Liver (tissue), 9 donors: Measurements from ENCODE around the gene TMPRSS3. TPM values are rescaled to one million over a fixed set of nuclear protein-coding genes. Genes with fewer than 3 reads are reported as not detected.

Experiments used
- DNase-seq: peaks from one replicate; pipeline ENCODE4 v3.0.0-alpha.2; 2017; ENCODE audit warnings: low spot score
- H3K27ac ChIP-seq, 2 donors: one replicate each; pipeline ENCODE4 v1.7.0; 2013; ENCODE audit warnings: inconsistent platforms in 2 of 2, low read length in 2 of 2, control low read depth in 1 of 2, low read depth in 1 of 2, mild to moderate bottlenecking in 1 of 2
- H3K27me3 ChIP-seq, 4 donors: one replicate each; pipeline versions ENCODE4 v1.6.1 to v1.7.0; 2013; ENCODE audit warnings: low read length in 3 of 4, inconsistent platforms in 1 of 4, mild to moderate bottlenecking in 1 of 4, moderate library complexity in 1 of 4; ENCODE audit not compliant: control insufficient read depth in 4 of 4, insufficient read depth in 4 of 4
- H3K36me3 ChIP-seq, 4 donors: one replicate each; pipeline versions ENCODE4 v1.6.1 to v1.7.0; 2013; ENCODE audit warnings: low read length in 3 of 4, mild to moderate bottlenecking in 3 of 4, low read depth in 1 of 4, moderate library complexity in 1 of 4; ENCODE audit not compliant: control insufficient read depth in 4 of 4, insufficient read depth in 3 of 4
- H3K4me1 ChIP-seq, 4 donors: one replicate each; pipeline versions ENCODE4 v1.6.1 to v1.7.0; 2013; ENCODE audit warnings: low read length in 3 of 4, mild to moderate bottlenecking in 3 of 4, moderate library complexity in 1 of 4; ENCODE audit not compliant: control insufficient read depth in 4 of 4, insufficient read depth in 4 of 4
- H3K4me3 ChIP-seq, 3 donors: one replicate each; pipeline versions ENCODE4 v1.6.1 to v1.7.0; 2013; ENCODE audit warnings: low read length in 3 of 3, control low read depth in 1 of 3, low read depth in 1 of 3, mild to moderate bottlenecking in 1 of 3
- H3K9ac ChIP-seq, 2 donors: one replicate each; pipeline ENCODE4 v1.7.0; 2013; ENCODE audit warnings: low read length in 2 of 2, mild to moderate bottlenecking in 2 of 2, moderate library complexity in 2 of 2, control low read depth in 1 of 2, low read depth in 1 of 2
- H3K9me3 ChIP-seq, 4 donors: one replicate each; pipeline versions ENCODE4 v1.6.1 to v1.7.0; 2013; ENCODE audit warnings: low read length in 3 of 4; ENCODE audit not compliant: control insufficient read depth in 4 of 4
- ATF3 ChIP-seq: IDR thresholded peaks from 2 replicates; pipeline ENCODE4 v1.6.1; 2016; ENCODE audit warnings: antibody characterized with exemption
- CTCF ChIP-seq: fragments of 150-350 bp; IDR thresholded peaks from 2 replicates; pipeline ENCODE4 v1.5.1; 2017; ENCODE audit warnings: improper control_type of control experiment, low read depth, low read length; ENCODE audit not compliant: missing input control
- EGR1 ChIP-seq, 2 donors: IDR thresholded peaks; 2 replicates each; pipeline ENCODE4 v1.6.1; 2016 to 2018; ENCODE audit warnings: antibody characterized with exemption in 2 of 2, low read depth in 2 of 2
- FOXA1 ChIP-seq: IDR thresholded peaks from 2 replicates; pipeline ENCODE4 v1.6.1; 2016; ENCODE audit warnings: antibody characterized with exemption
- FOXA2 ChIP-seq: IDR thresholded peaks from 2 replicates; pipeline ENCODE4 v1.6.1; 2016; ENCODE audit warnings: antibody characterized with exemption
- GABPA ChIP-seq, 2 donors: IDR thresholded peaks in 1 of 2; conservative IDR thresholded peaks in 1 of 2; 2 replicates each; pipeline ENCODE4 v1.6.1; 2016; ENCODE audit warnings: antibody characterized with exemption in 2 of 2, mild to moderate bottlenecking in 1 of 2, moderate library complexity in 1 of 2
- HNF4A ChIP-seq, 2 donors: conservative IDR thresholded peaks; 2 replicates each; pipeline ENCODE4 v1.6.1; 2016; ENCODE audit warnings: antibody characterized with exemption in 2 of 2, mild to moderate bottlenecking in 2 of 2
- HNF4G ChIP-seq: IDR thresholded peaks from 2 replicates; pipeline ENCODE4 v1.6.1; 2016; ENCODE audit warnings: antibody characterized with exemption
- JUND ChIP-seq, 2 donors: IDR thresholded peaks; 2 replicates each; pipeline ENCODE4 v1.6.1; 2016; ENCODE audit warnings: antibody characterized with exemption in 2 of 2
- NR2F2 ChIP-seq: IDR thresholded peaks from 2 replicates; pipeline ENCODE4 v1.6.1; 2016; ENCODE audit warnings: antibody characterized with exemption
- RAD21 ChIP-seq, 2 donors: IDR thresholded peaks; 2 replicates each; pipeline ENCODE4 v1.6.1; 2016; ENCODE audit warnings: antibody characterized with exemption in 2 of 2, mild to moderate bottlenecking in 2 of 2
- RXRA ChIP-seq, 2 donors: IDR thresholded peaks; 2 replicates each; pipeline ENCODE4 v1.6.1; 2017 to 2018; ENCODE audit warnings: antibody characterized with exemption in 2 of 2, mild to moderate bottlenecking in 1 of 2
- SP1 ChIP-seq: IDR thresholded peaks from 2 replicates; pipeline ENCODE4 v1.6.1; 2018; ENCODE audit warnings: antibody characterized with exemption, mild to moderate bottlenecking
- TAF1 ChIP-seq: conservative IDR thresholded peaks from 2 replicates; pipeline ENCODE4 v1.6.1; 2016; ENCODE audit warnings: antibody characterized with exemption, mild to moderate bottlenecking
- YY1 ChIP-seq: IDR thresholded peaks from 2 replicates; pipeline ENCODE4 v1.6.1; 2016; ENCODE audit warnings: antibody characterized with exemption, mild to moderate bottlenecking
- WGBS: extraction: QIAGEN DNeasy Blood & Tissue Kit; methylation state at CpG from one replicate; pipeline ENCODE4 v1.1.7; 2013; 5-methylcytosine and 5-hydroxymethylcytosine counted together
- polyA plus RNA-seq, 2 donors: library from polyadenylated mRNA; stranded (reverse) in 1 of 2; unstranded in 1 of 2; fragments of 200-250 nt in 1 of 2; fragments of >200 nt in 1 of 2; fragmentation: Nextera tagmentation in 1 of 2; extraction: Ambion mirVana in 1 of 2; gene quantifications; one replicate each; pipeline versions ENCODE4 v1.2.1 to v1.2.3, GENCODE V29; 2013 to 2015
- total RNA-seq, 2 donors: library from RNA; depleted of rRNA; stranded (reverse); fragments of >200 nt; gene quantifications; one replicate each; pipeline ENCODE4 v1.2.3, GENCODE V29; 2014
- TF ChIP-seq, protein P1 (sequence below): IDR thresholded peaks from 2 replicates; pipeline ENCODE4 v1.6.1; 2016; ENCODE audit warnings: antibody characterized with exemption
- TF ChIP-seq, protein P2 (sequence below): IDR thresholded peaks from 2 replicates; pipeline ENCODE4 v1.6.1; 2016; ENCODE audit warnings: antibody characterized with exemption, mild to moderate bottlenecking
- TF ChIP-seq, protein P3 (sequence below): IDR thresholded peaks from 2 replicates; pipeline ENCODE4 v1.6.1; 2016; ENCODE audit warnings: antibody characterized with exemption
- donor health status: healthy.
- donor health status: healthy.
- donor health status: healthy.
- donor health status: healthy.
- donor health status: healthy.

The TMPRSS3 gene
- total and polyA plus RNA-seq, 4 donors = 0.25 to 0.50 TPM; not detected in 2

DNA sequence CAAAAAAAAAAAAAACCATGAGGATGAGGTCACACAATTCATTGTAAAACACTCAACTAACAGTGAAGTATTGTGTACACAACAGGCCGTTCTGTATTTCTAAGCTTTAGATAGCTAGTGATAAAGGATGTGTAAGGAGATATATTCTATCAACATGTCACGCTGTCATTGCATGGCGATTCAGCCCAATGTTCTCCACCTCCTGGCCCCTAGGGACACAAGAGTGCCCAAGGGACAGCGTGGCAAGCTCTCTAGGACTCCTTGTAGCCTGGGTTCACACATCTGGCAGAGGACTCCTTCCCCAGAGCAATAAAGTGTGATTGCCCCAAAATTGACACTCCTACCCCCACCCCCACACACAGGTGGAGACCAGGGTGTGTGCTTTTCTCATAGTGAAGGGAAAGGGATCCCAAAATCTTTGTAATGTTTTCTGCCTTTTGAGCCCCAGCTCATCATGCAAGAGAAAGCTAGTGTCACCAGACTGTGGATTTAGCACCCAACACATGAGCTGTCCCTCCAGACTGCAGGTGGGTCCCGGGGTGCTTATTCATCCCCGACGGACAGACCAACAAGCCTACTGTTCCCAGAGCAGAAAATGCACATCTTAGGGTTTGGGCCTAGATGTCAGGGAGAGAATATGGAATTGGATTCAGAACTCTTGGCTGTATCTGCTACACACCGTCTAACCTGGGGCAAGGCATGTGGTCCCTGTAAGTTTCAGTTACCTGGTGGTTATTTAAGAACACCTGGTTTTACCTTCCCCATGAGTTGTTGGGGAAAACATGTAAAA lies 11.5 kb downstream of the TMPRSS3 start:
- Histone ChIP-seq H3K9ac (no peak overlapping the region), H3K27ac (no peak overlapping the region), H3K27me3 (no peaks in the 10 kb centered on the region), H3K4me3 (no peak overlapping the region), H3K9me3 (peaks cover 0 to 5% (median 0%) of the 10 kb centered on the region in 4 donors), H3K4me1 (peaks cover 0 to 12% (median 10%) of the 10 kb centered on the region in 4 donors), H3K36me3 (no peaks in the 10 kb centered on the region)
- no peak for TF ChIP-seq YY1
- no peak for TF ChIP-seq TAF1
- no peak for TF ChIP-seq JUND (IDR thresholded peaks at IDR 0.05)
- no peak for TF ChIP-seq HNF4A (conservative IDR thresholded peaks at IDR 0.05)
- no peak for TF ChIP-seq NR2F2
- DNase-seq = no peak
- 85% methylated on average over 8 of the region's 8 CpGs for WGBS

DNA sequence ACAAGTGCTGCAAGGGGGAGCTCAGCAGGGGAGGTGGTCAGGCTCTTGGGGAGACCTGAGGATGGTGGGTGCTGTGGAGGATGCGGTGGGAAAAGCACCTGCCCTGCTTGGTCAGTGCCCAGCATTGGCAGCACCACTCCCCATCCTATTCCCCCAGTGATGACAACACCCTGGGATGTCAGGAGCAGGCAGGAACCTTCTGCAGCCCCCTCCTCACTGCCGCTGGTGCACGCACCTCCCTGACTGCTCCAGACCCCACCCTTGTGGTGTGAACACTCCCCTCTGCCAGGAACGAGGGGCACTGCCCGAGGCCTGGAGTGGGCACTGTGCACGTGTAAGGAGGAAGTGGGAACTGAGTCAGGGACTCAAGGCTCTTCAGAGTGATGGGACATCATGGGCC lies 12.5 kb downstream of the TMPRSS3 start:
- DNase-seq = no peak
- no peak overlapping the region for H3K9ac ChIP-seq
- H3K4me3 ChIP-seq = no peak overlapping the region
- H3K27ac ChIP-seq = no peak overlapping the region
- 78% methylated on average over 6 of the region's 6 CpGs for WGBS
- TF ChIP-seq HNF4A (conservative IDR thresholded peaks at IDR 0.05) (no peak), EGR1 (IDR thresholded peaks at IDR 0.05; ENCODE audit: low read depth in 2 of 2) (no peak), FOXA1 (no peak), YY1 (no peak), TAF1 (no peak), ATF3 (no peak), HNF4G (no peak), GABPA (IDR thresholded peaks at IDR 0.05 in 1 of 2, conservative IDR thresholded peaks at IDR 0.05 in 1 of 2) (no peak), SP1 (no peak), RAD21 (IDR thresholded peaks at IDR 0.05) (no peak), RXRA (IDR thresholded peaks at IDR 0.05) (no peak), FOXA2 (no peak), NR2F2 (no peak), JUND (IDR thresholded peaks at IDR 0.05) (no peak), CTCF (no peak)
- TF ChIP-seq, protein P1, sequence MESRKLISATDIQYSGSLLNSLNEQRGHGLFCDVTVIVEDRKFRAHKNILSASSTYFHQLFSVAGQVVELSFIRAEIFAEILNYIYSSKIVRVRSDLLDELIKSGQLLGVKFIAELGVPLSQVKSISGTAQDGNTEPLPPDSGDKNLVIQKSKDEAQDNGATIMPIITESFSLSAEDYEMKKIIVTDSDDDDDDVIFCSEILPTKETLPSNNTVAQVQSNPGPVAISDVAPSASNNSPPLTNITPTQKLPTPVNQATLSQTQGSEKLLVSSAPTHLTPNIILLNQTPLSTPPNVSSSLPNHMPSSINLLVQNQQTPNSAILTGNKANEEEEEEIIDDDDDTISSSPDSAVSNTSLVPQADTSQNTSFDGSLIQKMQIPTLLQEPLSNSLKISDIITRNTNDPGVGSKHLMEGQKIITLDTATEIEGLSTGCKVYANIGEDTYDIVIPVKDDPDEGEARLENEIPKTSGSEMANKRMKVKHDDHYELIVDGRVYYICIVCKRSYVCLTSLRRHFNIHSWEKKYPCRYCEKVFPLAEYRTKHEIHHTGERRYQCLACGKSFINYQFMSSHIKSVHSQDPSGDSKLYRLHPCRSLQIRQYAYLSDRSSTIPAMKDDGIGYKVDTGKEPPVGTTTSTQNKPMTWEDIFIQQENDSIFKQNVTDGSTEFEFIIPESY = no peak
- TF ChIP-seq, protein P2, sequence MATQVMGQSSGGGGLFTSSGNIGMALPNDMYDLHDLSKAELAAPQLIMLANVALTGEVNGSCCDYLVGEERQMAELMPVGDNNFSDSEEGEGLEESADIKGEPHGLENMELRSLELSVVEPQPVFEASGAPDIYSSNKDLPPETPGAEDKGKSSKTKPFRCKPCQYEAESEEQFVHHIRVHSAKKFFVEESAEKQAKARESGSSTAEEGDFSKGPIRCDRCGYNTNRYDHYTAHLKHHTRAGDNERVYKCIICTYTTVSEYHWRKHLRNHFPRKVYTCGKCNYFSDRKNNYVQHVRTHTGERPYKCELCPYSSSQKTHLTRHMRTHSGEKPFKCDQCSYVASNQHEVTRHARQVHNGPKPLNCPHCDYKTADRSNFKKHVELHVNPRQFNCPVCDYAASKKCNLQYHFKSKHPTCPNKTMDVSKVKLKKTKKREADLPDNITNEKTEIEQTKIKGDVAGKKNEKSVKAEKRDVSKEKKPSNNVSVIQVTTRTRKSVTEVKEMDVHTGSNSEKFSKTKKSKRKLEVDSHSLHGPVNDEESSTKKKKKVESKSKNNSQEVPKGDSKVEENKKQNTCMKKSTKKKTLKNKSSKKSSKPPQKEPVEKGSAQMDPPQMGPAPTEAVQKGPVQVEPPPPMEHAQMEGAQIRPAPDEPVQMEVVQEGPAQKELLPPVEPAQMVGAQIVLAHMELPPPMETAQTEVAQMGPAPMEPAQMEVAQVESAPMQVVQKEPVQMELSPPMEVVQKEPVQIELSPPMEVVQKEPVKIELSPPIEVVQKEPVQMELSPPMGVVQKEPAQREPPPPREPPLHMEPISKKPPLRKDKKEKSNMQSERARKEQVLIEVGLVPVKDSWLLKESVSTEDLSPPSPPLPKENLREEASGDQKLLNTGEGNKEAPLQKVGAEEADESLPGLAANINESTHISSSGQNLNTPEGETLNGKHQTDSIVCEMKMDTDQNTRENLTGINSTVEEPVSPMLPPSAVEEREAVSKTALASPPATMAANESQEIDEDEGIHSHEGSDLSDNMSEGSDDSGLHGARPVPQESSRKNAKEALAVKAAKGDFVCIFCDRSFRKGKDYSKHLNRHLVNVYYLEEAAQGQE = no peak
- TF ChIP-seq, protein P3, sequence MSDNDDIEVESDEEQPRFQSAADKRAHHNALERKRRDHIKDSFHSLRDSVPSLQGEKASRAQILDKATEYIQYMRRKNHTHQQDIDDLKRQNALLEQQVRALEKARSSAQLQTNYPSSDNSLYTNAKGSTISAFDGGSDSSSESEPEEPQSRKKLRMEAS = no peak
- no peaks in the 10 kb centered on the region for H3K36me3 ChIP-seq
- no peaks in the 10 kb centered on the region for H3K27me3 ChIP-seq
- peaks cover 0 to 5% (median 0%) of the 10 kb centered on the region in 4 donors for H3K9me3 ChIP-seq
- H3K4me1 ChIP-seq = peaks cover 0 to 12% (median 10%) of the 10 kb centered on the region in 4 donors
